A375 (cell line): Measurements from ENCODE around the gene NOS1. TPM values are rescaled to one million over a fixed set of nuclear protein-coding genes. Genes with fewer than 3 reads are reported as not detected.

Source experiments
- total RNA-seq: library from RNA; depleted of rRNA; stranded (reverse); fragments of >200 nt; shearing (Covaris generic); gene quantifications from 2 replicates; pipeline ENCODE4 v1.2.3, GENCODE V29; 2014; rRNA removed

Gene NOS1
- not detected in 2 replicates for total RNA-seq

GRCh38 chr12:117361347-117361751 lies at the start of gene NOS1:
NOS1 (minus strand) TSS chr12:117361626; CDS start chr12:117331069, 30,557 bp downstream.

GRCh38 chr12:117190210-117190781 lies 171.1 kb downstream of the NOS1 start, which contains the start of gene FBXO21:
FBXO21 (minus strand) TSS chr12:117190470; CDS start chr12:117190456, 14 bp downstream.

Other genes with a start within 250 kb of the NOS1 start
- 117 and 164 TPM in 2 replicates for gene FBXO21, start 171.2 kb downstream of the NOS1 start, total RNA-seq